ENCODE results near the gene ZNF512B. TPM values are rescaled to one million over a fixed set of nuclear protein-coding genes. Genes with fewer than 3 reads are reported as not detected.

The ZNF512B gene
- total RNA-seq, 1 experiment from 2014 or later: 58.1 TPM

- no peak overlapping the region for H3K27ac Mint-ChIP-seq (ENCODE audit: unreplicated experiment)
- CTCF ChIA-PET: no interaction called here
- H3K4me1 Mint-ChIP-seq (ENCODE audit: low read depth, unreplicated experiment): no peaks in the 10 kb centered on the region
- DNase-seq: no peak
- intact Hi-C loops (cut with micrococcal nuclease; ENCODE audit: unreplicated experiment): no loop called here
- no peak overlapping the region for H3K4me3 Mint-ChIP-seq (ENCODE audit: low read depth, unreplicated experiment)
- peaks cover 3% of the 10 kb centered on the region for H3K9me3 Mint-ChIP-seq (ENCODE audit: low read depth, unreplicated experiment)
- H3K36me3 Mint-ChIP-seq (ENCODE audit: insufficient read depth, unreplicated experiment): peaks cover 66% of the 10 kb centered on the region
- TF ChIP-seq, protein P1, sequence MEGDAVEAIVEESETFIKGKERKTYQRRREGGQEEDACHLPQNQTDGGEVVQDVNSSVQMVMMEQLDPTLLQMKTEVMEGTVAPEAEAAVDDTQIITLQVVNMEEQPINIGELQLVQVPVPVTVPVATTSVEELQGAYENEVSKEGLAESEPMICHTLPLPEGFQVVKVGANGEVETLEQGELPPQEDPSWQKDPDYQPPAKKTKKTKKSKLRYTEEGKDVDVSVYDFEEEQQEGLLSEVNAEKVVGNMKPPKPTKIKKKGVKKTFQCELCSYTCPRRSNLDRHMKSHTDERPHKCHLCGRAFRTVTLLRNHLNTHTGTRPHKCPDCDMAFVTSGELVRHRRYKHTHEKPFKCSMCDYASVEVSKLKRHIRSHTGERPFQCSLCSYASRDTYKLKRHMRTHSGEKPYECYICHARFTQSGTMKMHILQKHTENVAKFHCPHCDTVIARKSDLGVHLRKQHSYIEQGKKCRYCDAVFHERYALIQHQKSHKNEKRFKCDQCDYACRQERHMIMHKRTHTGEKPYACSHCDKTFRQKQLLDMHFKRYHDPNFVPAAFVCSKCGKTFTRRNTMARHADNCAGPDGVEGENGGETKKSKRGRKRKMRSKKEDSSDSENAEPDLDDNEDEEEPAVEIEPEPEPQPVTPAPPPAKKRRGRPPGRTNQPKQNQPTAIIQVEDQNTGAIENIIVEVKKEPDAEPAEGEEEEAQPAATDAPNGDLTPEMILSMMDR (IDR thresholded peaks at IDR 0.05; ENCODE audit: unreplicated experiment): no peak
- no TSS peak for BruUV-seq (replicated peaks)
- no peaks in the 10 kb centered on the region for H3K27me3 Mint-ChIP-seq (ENCODE audit: unreplicated experiment)
Observed at GRCh38 chr20:64010711-64011237, 41.0 kb upstream of the ZNF512B start.

DNA sequence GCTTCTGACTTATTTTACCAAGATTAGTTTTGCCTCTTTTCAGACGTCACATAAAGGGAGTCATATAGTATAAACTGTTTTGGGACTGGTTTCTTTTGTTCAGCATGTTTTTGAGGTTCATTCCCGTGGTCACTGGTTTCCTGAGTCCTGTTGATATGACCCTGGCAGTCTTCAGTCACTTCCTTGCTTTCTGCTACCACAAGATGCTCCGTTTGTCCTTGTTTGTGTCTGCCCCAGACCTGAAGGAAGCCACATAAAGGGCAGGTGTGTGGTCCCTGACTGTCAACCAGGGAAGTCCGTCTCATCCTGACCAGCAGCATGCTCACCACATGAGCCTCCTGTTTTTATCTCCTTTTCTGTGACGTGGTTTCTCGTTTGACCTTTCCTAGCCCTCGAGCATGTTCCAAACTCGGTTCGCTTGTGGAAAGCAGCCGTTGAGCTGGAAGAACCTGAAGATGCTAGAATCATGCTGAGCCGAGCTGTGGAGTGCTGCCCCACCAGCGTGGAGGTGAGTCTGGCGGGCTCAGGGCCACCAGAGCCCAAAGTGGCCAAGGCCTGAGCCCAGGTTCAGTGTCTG, 40.2 kb upstream of the ZNF512B start:
- Mint-ChIP-seq H3K36me3 (ENCODE audit: insufficient read depth, unreplicated experiment) (peaks cover 66% of the 10 kb centered on the region), H3K27me3 (ENCODE audit: unreplicated experiment) (no peaks in the 10 kb centered on the region), H3K4me1 (ENCODE audit: low read depth, unreplicated experiment) (no peaks in the 10 kb centered on the region), H3K9me3 (ENCODE audit: low read depth, unreplicated experiment) (peaks cover 3% of the 10 kb centered on the region), H3K27ac (ENCODE audit: unreplicated experiment) (no peak overlapping the region), H3K4me3 (ENCODE audit: low read depth, unreplicated experiment) (no peak overlapping the region)
- CTCF ChIA-PET: no interaction called here
- DNase-seq: no peak
- BruUV-seq (replicated peaks): no TSS peak
- TF ChIP-seq, protein P1 (IDR thresholded peaks at IDR 0.05; ENCODE audit: unreplicated experiment): no peak
- intact Hi-C loops (cut with micrococcal nuclease; ENCODE audit: unreplicated experiment): no loop called here

DNA sequence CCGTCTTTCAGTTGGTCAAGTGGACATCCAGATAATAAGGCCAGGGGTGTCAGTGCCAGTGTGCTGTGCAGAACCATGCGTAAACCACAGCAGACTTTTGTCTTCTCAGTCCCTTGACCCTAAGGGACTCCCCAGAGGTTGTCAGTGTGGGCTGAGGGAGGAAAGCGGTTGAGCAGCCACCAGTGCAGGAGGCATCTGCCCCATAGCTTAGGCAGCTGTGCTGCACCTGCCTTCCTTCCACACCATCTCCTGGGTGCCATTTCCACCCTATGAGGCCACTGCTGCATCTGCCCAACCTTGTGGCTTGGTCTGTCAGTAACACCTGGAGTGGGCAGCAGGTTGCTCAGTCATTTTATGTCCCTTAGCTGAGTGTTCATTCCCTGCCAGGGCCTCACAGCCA, 37.2 kb upstream of the ZNF512B start:
- intact Hi-C loops (cut with micrococcal nuclease; ENCODE audit: unreplicated experiment): no loop called here
- peaks cover 3% of the 10 kb centered on the region for H3K9me3 Mint-ChIP-seq (ENCODE audit: low read depth, unreplicated experiment)
- no peaks in the 10 kb centered on the region for H3K27me3 Mint-ChIP-seq (ENCODE audit: unreplicated experiment)
- CTCF ChIA-PET: no interaction called here
- H3K27ac Mint-ChIP-seq (ENCODE audit: unreplicated experiment): no peak overlapping the region
- no peak for DNase-seq
- TF ChIP-seq, protein P1 (IDR thresholded peaks at IDR 0.05; ENCODE audit: unreplicated experiment): no peak
- peaks cover 83% of the 10 kb centered on the region for H3K36me3 Mint-ChIP-seq (ENCODE audit: insufficient read depth, unreplicated experiment)
- no peak overlapping the region for H3K4me3 Mint-ChIP-seq (ENCODE audit: low read depth, unreplicated experiment)
- H3K4me1 Mint-ChIP-seq (ENCODE audit: low read depth, unreplicated experiment): no peaks in the 10 kb centered on the region
- BruUV-seq (replicated peaks): no TSS peak

DNA sequence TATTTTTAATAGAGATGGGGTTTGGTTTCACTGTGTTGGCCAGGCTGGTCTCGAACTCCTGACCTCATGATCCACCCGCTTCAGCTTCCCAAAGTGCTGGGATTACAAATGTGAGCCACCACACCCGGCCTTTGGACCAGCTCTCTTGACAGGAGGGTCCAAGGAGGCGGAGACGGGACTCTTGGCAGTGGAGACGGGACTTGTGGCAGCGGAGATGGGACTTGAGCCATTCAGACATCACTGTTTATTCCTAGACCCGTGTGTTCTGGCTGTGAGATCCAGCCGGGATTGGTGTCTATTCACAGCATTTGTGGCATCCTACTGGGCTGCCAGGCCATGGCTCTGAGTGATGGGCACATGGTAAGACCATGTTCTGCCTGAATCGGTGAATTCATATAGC, 36.8 kb upstream of the ZNF512B start:
- Mint-ChIP-seq H3K36me3 (ENCODE audit: insufficient read depth, unreplicated experiment) (peaks cover 87% of the 10 kb centered on the region), H3K9me3 (ENCODE audit: low read depth, unreplicated experiment) (peaks cover 3% of the 10 kb centered on the region), H3K27me3 (ENCODE audit: unreplicated experiment) (no peaks in the 10 kb centered on the region), H3K4me1 (ENCODE audit: low read depth, unreplicated experiment) (no peaks in the 10 kb centered on the region), H3K27ac (ENCODE audit: unreplicated experiment) (no peak overlapping the region), H3K4me3 (ENCODE audit: low read depth, unreplicated experiment) (no peak overlapping the region)
- DNase-seq: no peak
- no TSS peak for BruUV-seq (replicated peaks)
- CTCF ChIA-PET: no interaction called here
- TF ChIP-seq, protein P1 (IDR thresholded peaks at IDR 0.05; ENCODE audit: unreplicated experiment): no peak
- intact Hi-C loops (cut with micrococcal nuclease; ENCODE audit: unreplicated experiment): no loop called here

All from Calu3 (cell line).